Endothelial cell of umbilical vein (primary cell): ENCODE measurements around the gene TRAPPC5. TPM values are rescaled to one million over a fixed set of nuclear protein-coding genes. Genes with fewer than 3 reads are reported as not detected.

ENCODE experiments used
- BruUV-seq: library from RNA; stranded (reverse); fragments of 400-500 nt; replicated peaks from 2 replicates; lab custom pipeline; 2021; lab: Mats Ljungman, UMichigan
- CTCF ChIA-PET: fragments of 300-600, 350-600 bp; sonication (Branson Sonifier 250); formaldehyde crosslinking; loops from one replicate; lab custom pipeline; 2021; ENCODE audit warnings: antibody characterized with exemption, inconsistent platforms; lab: Charles Lee
- POLR2A ChIA-PET: fragments of 300-600, 350-600 bp; sonication (Branson Sonifier 250); formaldehyde crosslinking; loops from one replicate; lab custom pipeline; 2021; ENCODE audit warnings: antibody characterized with exemption, inconsistent platforms; lab: Charles Lee
- DNase-seq: peaks from one replicate; pipeline ENCODE4 v3.0.0-alpha.2; 2011; ENCODE audit warnings: low read depth, low spot score
- FAIRE-seq: peaks from 2 replicates; lab custom pipeline; 2011; peaks lifted over from hg19 to GRCh38; lab: Jason Lieb, UNC
- H2AFZ ChIP-seq: 2 replicates; pipeline ENCODE4 v1.6.0; 2012; ENCODE audit warnings: low read depth, low read length, control low read depth, inconsistent platforms
- H3K27ac ChIP-seq: 2 replicates; pipeline ENCODE4 v1.5.1; 2011; ENCODE audit warnings: low read depth, mild to moderate bottlenecking, control low read depth, low read length, moderate library complexity; ENCODE audit not compliant: insufficient read depth
- H3K27me3 ChIP-seq, 2 experiments: 2 replicates each; pipeline versions ENCODE4 v1.6.0 to v1.6.1; 2011; ENCODE audit warnings: low read length in 2 of 2, mixed read lengths in 1 of 2; ENCODE audit not compliant: control insufficient read depth in 2 of 2, insufficient read depth in 2 of 2
- H3K36me3 ChIP-seq, 2 experiments: 2 replicates in 1 of 2; 3 replicates in 1 of 2; pipeline ENCODE4 v1.5.1; 2011; ENCODE audit warnings: low read length in 2 of 2, mild to moderate bottlenecking in 1 of 2, moderate library complexity in 1 of 2; ENCODE audit not compliant: control insufficient read depth in 2 of 2, insufficient read depth in 2 of 2; ENCODE audit errors: extremely low read depth in 1 of 2
- H3K4me1 ChIP-seq: 3 replicates; pipeline ENCODE4 v1.5.1; 2011; ENCODE audit warnings: mild to moderate bottlenecking, low read length; ENCODE audit not compliant: control insufficient read depth, insufficient read depth; ENCODE audit errors: extremely low read depth
- H3K4me2 ChIP-seq: 2 replicates; pipeline ENCODE4 v1.6.1; 2011; ENCODE audit warnings: low read length, control low read depth, mixed read lengths; ENCODE audit not compliant: insufficient read depth
- H3K4me3 ChIP-seq, 3 experiments: fragments of 200-600 bp in 1 of 3; sonication (generic), shearing (Covaris generic) in 1 of 3; replicated peaks in 1 of 3; 2 replicates each; pipeline ENCODE4 v1.5.1; 2011 to 2016; ENCODE audit warnings: control low read depth in 3 of 3, low read length in 3 of 3, mild to moderate bottlenecking in 2 of 3, inconsistent platforms in 1 of 3, low read depth in 1 of 3, moderate library complexity in 1 of 3; ENCODE audit not compliant: insufficient read depth in 1 of 3
- H3K79me2 ChIP-seq: 2 replicates; pipeline ENCODE4 v1.6.0; 2012; ENCODE audit warnings: low read length, inconsistent platforms; ENCODE audit not compliant: control insufficient read depth, insufficient read depth
- H3K9ac ChIP-seq: replicated peaks from 2 replicates; pipeline ENCODE3; 2011; ENCODE audit warnings: low read length, control low read depth; ENCODE audit not compliant: insufficient read depth; ENCODE audit errors: extremely low read depth
- H3K9me1 ChIP-seq: replicated peaks from 3 replicates; pipeline ENCODE4 v1.6.0; 2011; ENCODE audit warnings: mild to moderate bottlenecking, low read length; ENCODE audit not compliant: control insufficient read depth, insufficient read depth; ENCODE audit errors: extremely low read depth
- H3K9me3 ChIP-seq: replicated peaks from 2 replicates; pipeline ENCODE4 v1.5.1; 2012; ENCODE audit warnings: low read length, inconsistent platforms; ENCODE audit not compliant: control insufficient read depth, insufficient read depth
- H4K20me1 ChIP-seq: replicated peaks from 2 replicates; pipeline ENCODE3; 2011; ENCODE audit warnings: mild to moderate bottlenecking, low read length; ENCODE audit not compliant: control insufficient read depth, insufficient read depth; ENCODE audit errors: extremely low read depth
- EZH2 ChIP-seq: IDR thresholded peaks from 2 replicates; pipeline ENCODE4 v1.6.1; 2012; ENCODE audit warnings: borderline replicate concordance, low read depth, mild to moderate bottlenecking, moderate library complexity, low read length, inconsistent platforms; ENCODE audit not compliant: severe bottlenecking
- FOS ChIP-seq: IDR thresholded peaks from 2 replicates; pipeline ENCODE4 v1.6.1; 2011; ENCODE audit warnings: mild to moderate bottlenecking, low read length, moderate library complexity, borderline replicate concordance; ENCODE audit not compliant: insufficient read depth
- GATA2 ChIP-seq: IDR thresholded peaks from 2 replicates; pipeline ENCODE4 v1.7.0; 2011; ENCODE audit warnings: low read depth, mild to moderate bottlenecking, moderate library complexity, mixed read lengths, low read length; ENCODE audit not compliant: insufficient read length, insufficient read depth
- JUN ChIP-seq: IDR thresholded peaks from 2 replicates; pipeline ENCODE4 v1.6.1; 2011; ENCODE audit warnings: borderline replicate concordance, low read depth; ENCODE audit not compliant: insufficient read length, insufficient read depth
- MYC ChIP-seq: IDR thresholded peaks from one replicate; pipeline ENCODE4 v1.6.1; 2011; ENCODE audit warnings: mild to moderate bottlenecking, low read depth, low read length
- POLR2A ChIP-seq: IDR thresholded peaks from 2 replicates; pipeline ENCODE4 v1.6.1; 2012; ENCODE audit warnings: low read depth, mild to moderate bottlenecking, control low read depth, low read length
- POLR2AphosphoS5 ChIP-seq: IDR thresholded peaks from 2 replicates; pipeline ENCODE4 v1.6.1; 2012; ENCODE audit warnings: low read depth, mild to moderate bottlenecking, control low read depth, low read length, moderate library complexity; ENCODE audit not compliant: insufficient read depth
- dilution Hi-C: fragments of 300-500 bp; cut with MboI; formaldehyde crosslinking; loops from one replicate; pipeline ENCODE4 v1.15.0; 2019; ENCODE audit warnings: low sequenced_read_pairs; ENCODE audit not compliant: extremely low pct_ligation_motif_present
- intact Hi-C: fragments of 100-400 bp; cut with micrococcal nuclease; formaldehyde crosslinking; loops from one replicate; pipeline ENCODE4 v1.10.0; 2022
- polyA plus RNA-seq, 4 experiments: library from polyadenylated mRNA; depleted of rRNA in 3 of 4; stranded (reverse) in 3 of 4; unstranded in 1 of 4; fragments of >200 nt; gene quantifications; 2 replicates each; pipeline versions ENCODE4 v1.2.1 to v1.2.3, GENCODE V29; 2011 to 2012; ENCODE audit warnings: missing spikeins in 1 of 4
- total RNA-seq: library from RNA; stranded (reverse); gene quantifications from 2 replicates; pipeline ENCODE4 v1.2.3, GENCODE V29; 2021
- TF ChIP-seq, protein P1 (sequence below), 2 donors: IDR thresholded peaks; 1 replicate in 1 of 2; 2 replicates in 1 of 2; pipeline ENCODE4 v1.5.1; 2011; ENCODE audit warnings: low read length in 2 of 2, mild to moderate bottlenecking in 2 of 2, moderate library complexity in 2 of 2, control low read depth in 1 of 2, inconsistent platforms in 1 of 2, low read depth in 1 of 2; ENCODE audit not compliant: insufficient read depth in 1 of 2; ENCODE audit errors: extremely low read depth in 1 of 2
- TF ChIP-seq, protein P2 (sequence below): IDR thresholded peaks from 2 replicates; pipeline ENCODE4 v1.6.1; 2011; ENCODE audit not compliant: insufficient read depth, insufficient read length

The TRAPPC5 gene
- total and polyA plus RNA-seq, 2 donors (not counting 3 experiments of a cell fraction or from before 2014, with no cell fraction given), result 114 to 172 TPM

DNA sequence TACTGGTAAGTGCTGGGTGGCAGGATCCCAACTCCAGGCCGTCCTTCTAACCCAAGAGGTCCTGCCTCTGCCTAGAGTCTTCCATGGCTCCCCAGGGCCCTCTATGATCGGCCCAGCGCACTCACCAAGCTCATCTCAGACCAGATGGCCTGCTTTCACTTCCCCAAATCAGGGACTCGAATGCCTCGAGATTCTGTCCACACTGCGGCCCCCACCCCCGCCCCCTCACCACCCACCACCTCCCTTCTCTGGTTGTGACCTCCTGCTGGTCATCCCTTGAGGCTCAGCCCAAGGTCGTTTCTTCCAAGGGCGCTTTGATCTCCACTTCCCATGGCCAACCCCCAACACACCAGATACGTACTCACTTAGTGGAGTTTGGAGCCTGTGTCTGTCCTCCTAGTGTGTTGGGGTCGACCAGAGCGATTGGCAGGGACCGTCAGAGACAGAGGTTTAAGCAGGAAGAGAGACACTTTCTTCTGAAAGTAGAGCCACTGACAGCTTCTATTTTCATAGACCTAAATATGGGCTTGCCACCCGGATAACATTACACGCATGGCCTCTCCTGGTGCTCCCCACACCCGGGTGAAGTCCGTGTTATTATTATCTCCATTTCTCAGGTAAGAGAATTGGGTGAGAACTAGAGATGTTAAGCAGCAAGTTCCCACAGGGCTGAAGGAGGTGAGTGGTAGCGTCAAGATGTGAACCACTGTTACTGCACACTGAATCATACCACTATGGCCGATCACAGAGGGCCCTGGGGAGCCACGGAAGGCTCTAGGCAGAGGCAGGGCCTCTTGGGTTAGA, 21.2 kb downstream of the TRAPPC5 start, which contains the start of gene FCER2:
Gene FCER2 (minus strand): TSS at position 478 of the 804 bp plus-strand sequence. CDS start 2,371 bp downstream, outside the sequence.
- Histone ChIP-seq H3K79me2 (no peaks in the 10 kb centered on the region), H3K4me2 (no peak within 1 kb of the TSS), H2AFZ (no peak within 1 kb of the TSS), H3K9ac (no peak within 1 kb of the TSS), H3K9me1 (no peaks in the 10 kb centered on the region), H3K27ac (no peak within 1 kb of the TSS), H3K27me3 (no peaks in the 10 kb centered on the region), H3K36me3 (no peaks in the 10 kb centered on the region), H3K9me3 (no peaks in the 10 kb centered on the region), H3K4me3 (no peak within 1 kb of the TSS), H3K4me1 (no peaks in the 10 kb centered on the region), H4K20me1 (no peaks in the 10 kb centered on the region)
- ChIA-PET POLR2A (no interaction called here), CTCF (no interaction called here)
- no peak for DNase-seq
- TF ChIP-seq MYC, result no peak
- no peak for TF ChIP-seq FOS
- TF ChIP-seq, protein P1, sequence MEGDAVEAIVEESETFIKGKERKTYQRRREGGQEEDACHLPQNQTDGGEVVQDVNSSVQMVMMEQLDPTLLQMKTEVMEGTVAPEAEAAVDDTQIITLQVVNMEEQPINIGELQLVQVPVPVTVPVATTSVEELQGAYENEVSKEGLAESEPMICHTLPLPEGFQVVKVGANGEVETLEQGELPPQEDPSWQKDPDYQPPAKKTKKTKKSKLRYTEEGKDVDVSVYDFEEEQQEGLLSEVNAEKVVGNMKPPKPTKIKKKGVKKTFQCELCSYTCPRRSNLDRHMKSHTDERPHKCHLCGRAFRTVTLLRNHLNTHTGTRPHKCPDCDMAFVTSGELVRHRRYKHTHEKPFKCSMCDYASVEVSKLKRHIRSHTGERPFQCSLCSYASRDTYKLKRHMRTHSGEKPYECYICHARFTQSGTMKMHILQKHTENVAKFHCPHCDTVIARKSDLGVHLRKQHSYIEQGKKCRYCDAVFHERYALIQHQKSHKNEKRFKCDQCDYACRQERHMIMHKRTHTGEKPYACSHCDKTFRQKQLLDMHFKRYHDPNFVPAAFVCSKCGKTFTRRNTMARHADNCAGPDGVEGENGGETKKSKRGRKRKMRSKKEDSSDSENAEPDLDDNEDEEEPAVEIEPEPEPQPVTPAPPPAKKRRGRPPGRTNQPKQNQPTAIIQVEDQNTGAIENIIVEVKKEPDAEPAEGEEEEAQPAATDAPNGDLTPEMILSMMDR (IDR thresholded peaks at IDR 0.05; ENCODE audit: extremely low read depth in 1 of 2, insufficient read depth in 1 of 2, low read depth in 1 of 2, low read length in 2 of 2), result no peak
- TF ChIP-seq POLR2A, result no peak
- TF ChIP-seq EZH2, result no peak
- TF ChIP-seq, protein P2, sequence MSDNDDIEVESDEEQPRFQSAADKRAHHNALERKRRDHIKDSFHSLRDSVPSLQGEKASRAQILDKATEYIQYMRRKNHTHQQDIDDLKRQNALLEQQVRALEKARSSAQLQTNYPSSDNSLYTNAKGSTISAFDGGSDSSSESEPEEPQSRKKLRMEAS, result no peak
- no peak for TF ChIP-seq JUN
- no peak for TF ChIP-seq POLR2AphosphoS5
- TF ChIP-seq GATA2, result no peak
- dilution Hi-C loops, result no loop called here
- intact Hi-C loops, result no loop called here
- no TSS peak for BruUV-seq
- no peak for FAIRE-seq
